ENCODE measurements around the gene SH2D4B.
A peak's percentile ranks its signal among the peaks of the same experiment; 100 is the strongest.
"Not testable (repeated sequence)": the region's sequence is repeated elsewhere in the genome, so short reads cannot be mapped to it uniquely, and the experiment has no call there.

Gene SH2D4B

GRCh38 chr10:80526218-80526617 lies 11.5 kb upstream of the SH2D4B start:
- DNase-seq, result no peak

DNA sequence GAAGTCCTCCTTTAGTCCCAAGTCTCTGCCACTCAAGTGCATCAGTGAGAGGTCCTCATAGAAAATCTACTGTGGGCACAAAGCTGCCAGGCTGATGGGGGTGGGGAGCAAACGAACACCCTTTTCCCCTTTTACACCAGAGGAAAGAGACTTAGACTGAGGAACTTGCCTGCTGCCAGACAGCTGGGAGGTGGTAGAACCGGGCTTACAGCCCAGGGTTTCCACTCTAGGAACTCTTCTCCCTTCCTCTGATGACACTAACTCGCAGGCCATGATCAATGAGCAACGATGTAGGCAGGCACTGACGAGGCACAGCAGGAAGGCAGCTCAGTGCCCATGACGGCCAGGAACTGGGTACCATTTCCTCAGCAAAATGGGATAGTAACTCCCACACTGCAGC lies 11.0 kb upstream of the SH2D4B start:
- DNase-seq, result no peak

GRCh38 chr10:80528185-80528700 lies 9.5 kb upstream of the SH2D4B start:
- DNase-seq, result no peak

GRCh38 chr10:80528901-80529300 lies 8.8 kb upstream of the SH2D4B start:
- no peak for DNase-seq

- DNase-seq, result peak; percentile 52
These were observed 8.1 kb upstream of the SH2D4B start for GRCh38 chr10:80529604-80530003.

- DNase-seq, result peak; percentile 45
These were observed 7.5 kb upstream of the SH2D4B start for GRCh38 chr10:80530251-80530650.

GRCh38 chr10:80530816-80531215 lies 6.9 kb upstream of the SH2D4B start:
- no peak for DNase-seq

DNA sequence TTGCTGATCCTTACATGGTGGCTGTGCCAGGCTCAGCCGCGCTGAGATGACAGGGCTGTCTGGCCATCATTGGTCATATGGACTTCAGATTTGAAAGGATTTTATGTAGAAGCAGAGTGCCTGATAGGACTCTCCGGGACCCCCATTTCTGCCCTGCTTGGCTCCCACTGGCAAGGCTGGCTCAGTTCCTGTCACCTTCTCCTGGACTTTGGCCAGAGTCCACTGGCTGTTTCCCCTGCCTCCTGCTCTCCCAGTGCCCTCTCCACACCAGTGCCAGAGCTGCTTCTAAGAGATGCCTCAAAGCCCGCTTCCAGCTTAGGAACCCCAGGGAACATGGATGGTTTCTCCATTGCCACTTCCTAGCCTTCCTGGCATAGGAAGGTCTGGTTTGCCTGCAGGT lies 5.1 kb upstream of the SH2D4B start:
- DNase-seq, result no peak

GRCh38 chr10:80534059-80534458 lies 3.6 kb upstream of the SH2D4B start:
- DNase-seq, result not testable (repeated sequence)

DNA sequence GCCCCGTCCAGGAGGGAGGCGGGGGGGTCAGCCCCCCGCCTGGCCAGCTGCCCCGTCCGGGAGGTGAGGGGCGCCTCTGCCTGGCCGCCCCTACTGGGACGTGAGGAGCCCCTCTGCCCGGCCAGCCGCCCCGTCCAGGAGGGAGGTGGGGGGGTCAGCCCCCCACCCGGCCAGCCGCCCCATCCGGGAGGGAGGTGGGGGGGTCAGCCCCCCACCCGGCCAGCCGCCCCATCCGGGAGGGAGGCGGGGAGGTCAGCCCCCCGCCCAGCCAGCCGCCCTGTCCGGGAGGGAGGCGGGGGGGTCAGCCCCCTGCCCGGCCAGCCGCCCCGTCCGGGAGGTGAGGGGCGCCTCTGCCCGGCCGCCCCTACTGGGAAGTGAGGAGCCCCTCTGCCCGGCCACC lies 3.1 kb upstream of the SH2D4B start:
- not testable (repeated sequence) for DNase-seq

- DNase-seq, result peak; percentile 81
These were observed 1.9 kb upstream of the SH2D4B start for GRCh38 chr10:80535671-80536360.

- no peak for DNase-seq
These were observed 1.3 kb upstream of the SH2D4B start for GRCh38 chr10:80536361-80536835.

DNA sequence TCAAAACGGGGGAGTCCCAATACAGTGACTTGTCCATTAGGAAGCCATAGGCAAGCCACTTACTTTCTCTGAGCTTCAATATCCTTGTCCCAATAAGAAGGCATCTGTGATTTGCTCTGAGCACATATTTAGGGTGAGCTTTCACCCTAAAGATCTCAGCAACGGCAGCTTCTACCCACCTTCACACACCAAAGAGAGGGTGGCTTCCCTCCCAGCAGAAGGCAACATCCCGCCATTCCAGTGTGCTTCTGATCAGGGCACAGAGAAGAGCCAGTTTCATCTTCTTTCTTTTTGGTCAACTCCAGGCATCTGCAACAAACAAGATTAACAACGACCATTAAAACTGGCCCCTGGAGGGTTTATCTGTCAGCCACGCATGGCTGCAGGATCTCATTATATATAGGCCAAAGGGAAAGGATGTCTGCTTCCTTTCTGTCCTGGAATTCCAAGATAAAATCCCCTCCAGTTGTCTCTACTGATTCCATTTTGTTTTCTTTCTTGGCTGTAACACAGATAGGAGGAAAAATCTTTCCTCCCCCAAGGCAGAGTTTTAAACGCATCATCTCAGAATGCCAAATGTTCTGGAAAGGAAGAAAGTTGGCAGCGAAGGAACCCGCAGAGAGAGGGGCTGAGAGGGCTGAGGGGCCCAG lies 491 bp upstream of the SH2D4B start:
- no peak for DNase-seq

- no peak for DNase-seq
These were observed 931 bp downstream of the SH2D4B start for GRCh38 chr10:80538481-80539185.

DNA sequence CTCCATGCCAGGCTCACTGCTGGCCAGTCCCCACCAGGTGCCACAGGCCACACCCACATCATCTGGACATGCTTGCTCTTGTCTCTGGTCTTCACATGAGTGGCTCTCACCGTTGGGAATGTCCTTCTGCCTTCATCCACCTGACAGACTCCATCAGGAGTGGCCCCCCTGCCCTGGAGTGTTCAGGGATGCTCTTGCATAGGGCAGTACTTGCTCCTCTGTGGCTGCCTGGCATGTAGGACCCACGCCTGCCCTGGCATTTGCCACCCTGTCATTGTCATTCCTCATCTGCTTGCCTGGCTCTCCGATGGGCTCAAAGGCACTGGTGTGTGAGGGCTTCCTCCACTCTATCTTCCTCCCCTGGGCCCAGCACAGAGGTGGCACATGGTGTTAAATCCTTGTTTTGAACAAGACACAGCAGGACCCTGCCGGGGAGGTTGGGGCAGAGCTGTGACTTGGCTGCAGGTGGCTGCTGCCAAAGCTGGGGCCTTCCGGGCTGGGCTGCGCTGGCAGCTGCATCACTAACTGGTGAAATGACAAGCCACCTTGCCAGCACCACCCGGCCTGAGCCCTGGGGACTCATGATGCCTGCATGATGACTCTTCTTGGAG lies 1.8 kb downstream of the SH2D4B start:
- DNase-seq, result no peak

GRCh38 chr10:80540136-80540535 lies 2.4 kb downstream of the SH2D4B start:
- DNase-seq, result no peak

DNA sequence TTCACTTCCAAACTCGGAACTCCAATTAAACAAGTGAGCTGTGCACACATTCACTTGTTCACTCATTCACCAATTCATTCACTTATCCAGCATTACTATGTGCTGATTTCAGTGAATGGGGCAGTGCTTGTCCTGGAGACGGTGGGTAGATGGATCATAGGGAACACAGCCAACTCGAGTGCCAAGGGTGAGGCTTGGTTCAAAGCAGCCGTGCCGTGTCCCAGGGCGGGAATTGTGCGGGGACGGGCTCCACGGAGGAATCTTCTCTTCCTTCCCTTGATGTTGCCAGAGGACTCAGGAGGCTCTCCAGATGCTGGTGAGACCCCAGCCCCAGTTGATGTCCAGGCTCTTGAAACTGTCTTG lies 2.9 kb downstream of the SH2D4B start:
- DNase-seq, result no peak

DNA sequence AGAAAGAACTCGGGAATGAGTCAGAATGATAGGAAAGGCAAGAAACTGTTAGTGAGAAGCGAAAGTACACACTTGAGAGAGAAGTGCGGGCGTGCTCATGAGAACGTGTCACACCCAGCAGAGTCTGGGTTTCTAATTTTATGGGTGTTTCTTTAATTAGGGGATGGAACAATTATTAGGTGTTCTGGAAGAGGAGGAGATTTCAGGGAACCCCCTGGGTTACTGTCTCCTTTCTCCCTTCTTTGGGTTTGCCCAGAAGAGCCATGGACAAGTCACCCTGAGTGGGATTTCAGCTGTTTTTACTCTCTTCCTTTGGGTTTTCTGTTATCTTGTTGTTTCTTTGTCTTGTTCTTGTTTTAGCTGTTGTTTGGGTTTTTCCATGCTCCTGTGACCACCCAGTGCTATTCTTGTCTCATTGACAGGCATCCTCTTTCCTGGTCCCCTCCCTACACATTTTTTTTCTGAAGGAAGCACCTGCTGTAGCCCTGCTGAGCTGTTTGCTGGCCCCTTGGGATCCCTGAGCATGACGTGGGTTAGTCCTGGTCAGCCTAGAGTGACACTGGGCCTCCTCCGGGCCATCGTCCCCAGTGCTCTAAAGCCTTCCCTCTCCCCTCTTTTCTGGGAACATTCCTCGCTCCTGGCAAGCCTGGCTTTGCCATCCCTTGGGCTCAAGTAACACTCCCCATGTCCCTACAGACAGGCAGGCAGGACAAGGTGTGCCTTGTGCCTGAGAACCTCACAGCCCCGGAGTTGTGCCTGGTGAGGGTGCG lies 3.5 kb downstream of the SH2D4B start:
- DNase-seq, result no peak

- no peak for DNase-seq
These were observed 4.4 kb downstream of the SH2D4B start for GRCh38 chr10:80542053-80542452.

GRCh38 chr10:80542652-80543318 lies 5.1 kb downstream of the SH2D4B start:
- DNase-seq, result no peak

DNA sequence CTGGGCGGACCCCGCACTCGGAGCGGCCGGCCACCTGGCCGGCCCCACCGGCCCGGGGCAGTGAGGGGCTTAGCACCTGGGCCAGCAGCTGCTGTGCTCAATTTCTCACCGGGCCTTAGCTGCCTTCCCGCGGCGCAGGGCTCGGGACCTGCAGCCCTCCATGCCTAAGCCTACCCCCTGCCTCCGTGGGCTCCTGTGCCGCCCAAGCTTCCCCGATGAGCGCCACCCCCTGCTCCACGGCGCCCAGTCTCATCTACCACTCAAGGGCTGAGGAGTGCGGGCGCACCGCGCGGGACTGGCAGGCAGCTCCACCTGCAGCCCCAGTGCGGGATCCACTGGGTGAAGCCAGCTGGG lies 5.6 kb downstream of the SH2D4B start:
- not testable (repeated sequence) for DNase-seq

DNA sequence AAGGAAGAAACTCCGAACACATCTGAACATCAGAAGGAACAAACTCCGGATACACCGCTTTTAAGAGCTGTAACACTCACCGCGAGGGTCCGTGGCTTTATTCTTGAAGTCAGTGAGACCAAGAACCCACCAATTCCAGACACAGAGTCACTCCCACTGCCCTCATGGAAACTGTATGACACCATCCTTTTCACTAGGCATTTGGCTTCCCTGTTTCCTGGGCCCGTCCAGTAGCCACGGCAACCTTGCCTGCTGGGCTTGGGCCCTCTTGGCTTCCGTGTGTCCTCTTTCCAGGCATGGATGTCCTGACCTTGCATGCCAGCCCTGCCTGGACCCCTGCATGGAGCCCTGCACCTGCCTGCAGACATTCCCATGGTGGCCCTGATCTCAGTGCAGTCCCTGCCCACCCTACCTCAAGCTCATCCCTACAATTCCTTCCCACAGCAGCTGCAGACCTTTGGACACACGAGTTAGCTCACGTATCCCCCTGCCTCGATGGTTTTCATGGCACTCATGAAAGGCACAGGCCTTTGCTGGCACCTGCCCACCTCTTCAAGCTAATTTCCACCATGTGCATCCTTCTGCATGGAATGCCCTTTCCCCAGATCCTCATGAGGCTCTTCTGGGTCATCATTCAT lies 6.7 kb downstream of the SH2D4B start:
- DNase-seq, result no peak

Data from activated T-cell treated with anti-CD3 and anti-CD28 coated beads, Interleukin-2, amount 50 U/mL, for 1 hour (primary cell).